HEK293 (cell line): Measurements from ENCODE around the gene ALOX12B.
A peak's percentile ranks its signal among the peaks of the same experiment; 100 is the strongest.

Source experiments
- BCL11B ChIP-seq: fragments of 450-650 bp; formaldehyde crosslinking; IDR thresholded peaks from 2 replicates; pipeline ENCODE4 v1.5.1; 2016; ENCODE audit warnings: low read depth, missing biosample characterization, missing genetic modification characterization
- EGR2 ChIP-seq: fragments of 450-650 bp; formaldehyde crosslinking; IDR thresholded peaks from 2 replicates; pipeline ENCODE4 v1.5.1; 2016; ENCODE audit warnings: low read depth, missing biosample characterization, missing genetic modification characterization
- KLF16 ChIP-seq: fragments of 450-650 bp; formaldehyde crosslinking; IDR thresholded peaks from 2 replicates; pipeline ENCODE4 v1.5.1; 2017; ENCODE audit warnings: missing biosample characterization, missing genetic modification characterization
- PRDM4 ChIP-seq: fragments of 450-650 bp; formaldehyde crosslinking; IDR thresholded peaks from 2 replicates; pipeline ENCODE4 v1.5.1; 2017; ENCODE audit warnings: missing biosample characterization, missing genetic modification characterization
- SP2 ChIP-seq: fragments of 450-650 bp; formaldehyde crosslinking; IDR thresholded peaks from 2 replicates; pipeline ENCODE4 v1.5.1; 2016; ENCODE audit warnings: missing biosample characterization, missing genetic modification characterization
- SP3 ChIP-seq: fragments of 450-650 bp; formaldehyde crosslinking; IDR thresholded peaks from 2 replicates; pipeline ENCODE4 v1.5.1; 2016; ENCODE audit warnings: missing biosample characterization, missing genetic modification characterization
- SP7 ChIP-seq: fragments of 450-650 bp; formaldehyde crosslinking; IDR thresholded peaks from 2 replicates; pipeline ENCODE4 v1.5.1; 2016; ENCODE audit warnings: missing biosample characterization, missing genetic modification characterization
- ZBTB11 ChIP-seq: fragments of 450-650 bp; formaldehyde crosslinking; conservative IDR thresholded peaks from 2 replicates; pipeline ENCODE4 v1.5.1; 2016; ENCODE audit warnings: low read depth, missing biosample characterization, missing genetic modification characterization
- ZBTB17 ChIP-seq: fragments of 450-650 bp; formaldehyde crosslinking; IDR thresholded peaks from 2 replicates; pipeline ENCODE4 v1.5.1; 2016; ENCODE audit warnings: missing biosample characterization, missing genetic modification characterization
- ZBTB20 ChIP-seq: fragments of 450-650 bp; formaldehyde crosslinking; IDR thresholded peaks from 2 replicates; pipeline ENCODE4 v1.5.1; 2016; ENCODE audit warnings: missing biosample characterization, missing genetic modification characterization
- ZBTB21 ChIP-seq: fragments of 450-650 bp; formaldehyde crosslinking; IDR thresholded peaks from 2 replicates; pipeline ENCODE4 v1.5.1; 2017; ENCODE audit warnings: missing biosample characterization, missing genetic modification characterization
- ZBTB7A ChIP-seq: fragments of 450-650 bp; formaldehyde crosslinking; IDR thresholded peaks from 2 replicates; pipeline ENCODE4 v1.5.1; 2016; ENCODE audit warnings: low read depth, missing biosample characterization, missing genetic modification characterization
- ZEB2 ChIP-seq: fragments of 450-650 bp; formaldehyde crosslinking; IDR thresholded peaks from 2 replicates; pipeline ENCODE4 v1.5.1; 2016; ENCODE audit warnings: missing biosample characterization, missing genetic modification characterization
- ZFHX2 ChIP-seq: fragments of 450-650 bp; formaldehyde crosslinking; conservative IDR thresholded peaks from 2 replicates; pipeline ENCODE4 v1.5.1; 2016; ENCODE audit warnings: missing biosample characterization, missing genetic modification characterization
- ZFP69B ChIP-seq: fragments of 450-650 bp; formaldehyde crosslinking; IDR thresholded peaks from 2 replicates; pipeline ENCODE4 v1.5.1; 2016; ENCODE audit warnings: missing biosample characterization, missing genetic modification characterization
- ZIC2 ChIP-seq: fragments of 450-650 bp; formaldehyde crosslinking; IDR thresholded peaks from 2 replicates; pipeline ENCODE4 v1.5.1; 2016; ENCODE audit warnings: missing biosample characterization, missing genetic modification characterization
- ZNF18 ChIP-seq: fragments of 450-650 bp; formaldehyde crosslinking; IDR thresholded peaks from 2 replicates; pipeline ENCODE4 v1.5.1; 2016; ENCODE audit warnings: missing biosample characterization, missing genetic modification characterization
- ZNF24 ChIP-seq: fragments of 450-650 bp; formaldehyde crosslinking; IDR thresholded peaks from 2 replicates; pipeline ENCODE4 v1.5.1; 2016; ENCODE audit warnings: missing biosample characterization, missing genetic modification characterization
- ZNF324 ChIP-seq: fragments of 450-650 bp; formaldehyde crosslinking; IDR thresholded peaks from 2 replicates; pipeline ENCODE4 v1.5.1; 2016; ENCODE audit warnings: missing biosample characterization, missing genetic modification characterization
- ZNF394 ChIP-seq: fragments of 450-650 bp; formaldehyde crosslinking; IDR thresholded peaks from 2 replicates; pipeline ENCODE4 v1.5.1; 2016; ENCODE audit warnings: missing biosample characterization, missing genetic modification characterization, mild to moderate bottlenecking, moderate library complexity, borderline replicate concordance
- ZNF433 ChIP-seq: fragments of 450-650 bp; formaldehyde crosslinking; IDR thresholded peaks from 2 replicates; pipeline ENCODE4 v1.5.1; 2016; ENCODE audit warnings: missing biosample characterization, missing genetic modification characterization, low read depth
- ZNF48 ChIP-seq: fragments of 450-650 bp; formaldehyde crosslinking; IDR thresholded peaks from 2 replicates; pipeline ENCODE4 v1.5.1; 2016; ENCODE audit warnings: missing biosample characterization, missing genetic modification characterization
- ZNF600 ChIP-seq: fragments of 450-650 bp; formaldehyde crosslinking; IDR thresholded peaks from 2 replicates; pipeline ENCODE4 v1.5.1; 2016; ENCODE audit warnings: missing biosample characterization, missing genetic modification characterization
- ZNF76 ChIP-seq: fragments of 450-650 bp; formaldehyde crosslinking; IDR thresholded peaks from 2 replicates; pipeline ENCODE4; 2016; ENCODE audit warnings: low read depth, missing biosample characterization, missing genetic modification characterization, borderline replicate concordance
- ZSCAN16 ChIP-seq: fragments of 450-650 bp; formaldehyde crosslinking; IDR thresholded peaks from 2 replicates; pipeline ENCODE4 v1.5.1; 2016; ENCODE audit warnings: missing biosample characterization, missing genetic modification characterization
- TF ChIP-seq, protein P1 (sequence below): fragments of 450-650 bp; formaldehyde crosslinking; IDR thresholded peaks from 2 replicates; pipeline ENCODE4 v1.5.1; 2016; ENCODE audit warnings: missing biosample characterization, missing genetic modification characterization
- TF ChIP-seq, protein P2 (sequence below): fragments of 450-650 bp; formaldehyde crosslinking; IDR thresholded peaks from 2 replicates; pipeline ENCODE4 v1.5.1; 2017; ENCODE audit warnings: missing biosample characterization, missing genetic modification characterization

Gene ALOX12B

DNA sequence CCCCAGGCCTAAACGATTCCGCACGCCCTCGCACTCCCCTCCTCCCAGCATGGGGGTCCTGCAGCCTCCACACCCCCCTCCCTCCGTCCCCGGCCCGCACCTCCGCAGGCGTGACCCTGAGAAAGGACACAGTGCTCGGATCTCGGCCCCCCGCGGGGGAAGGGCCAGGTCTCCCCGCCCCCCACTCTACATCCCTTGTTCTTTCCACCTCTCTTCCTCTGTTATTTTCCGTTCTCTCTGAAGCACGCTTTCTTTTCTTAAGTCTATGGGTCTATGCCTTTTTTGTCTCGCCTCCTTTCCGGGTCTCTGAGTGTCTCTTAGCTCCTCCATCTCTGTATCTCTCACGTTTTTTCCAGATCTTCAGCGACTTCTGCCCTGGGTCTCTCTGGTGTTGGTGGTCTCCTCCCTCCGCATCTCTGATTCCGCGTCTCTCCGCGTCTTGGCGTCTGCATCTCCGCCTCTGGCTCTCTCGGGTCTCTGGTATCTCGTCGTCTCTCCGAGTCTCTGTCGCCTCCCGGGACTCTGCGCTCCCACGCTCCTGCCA is 38.5 kb upstream of the ALOX12B start (continued):
- TF ChIP-seq ZIC2 (tag by site-specific recombination) (peak; percentile 83), ZNF76 (tag by site-specific recombination) (peak; percentile 28; the same call in 1 of the 2 replicates), ZBTB7A (tag by site-specific recombination) (peak; percentile 71; the same call in 1 of the 2 replicates), SP2 (peak; percentile 80), ZNF394 (tag by site-specific recombination) (no peak; the same call in 1 of the 2 replicates), ZBTB21 (no peak), ZBTB17 (tag by site-specific recombination) (peak; percentile 88), ZNF24 (tag by site-specific recombination) (peak; percentile 55), EGR2 (tag by site-specific recombination) (peak; percentile 31; the same call in 1 of the 2 replicates), SP7 (peak; percentile 58), ZFHX2 (tag by site-specific recombination) (peak; percentile 87), ZBTB20 (tag by site-specific recombination) (peak; percentile 90), ZBTB11 (0 out of 2 replicates have a peak, but pooled peaks have one; percentile 6), ZFP69B (no peak; the same call in 1 of the 2 replicates), ZNF48 (tag by site-specific recombination) (peak; percentile 98), KLF16 (0 out of 2 replicates have a peak, but pooled peaks have one; percentile 0), ZNF324 (tag by site-specific recombination) (peak; percentile 50; the same call in 1 of the 2 replicates), ZNF18 (tag by site-specific recombination) (no peak), ZNF600 (tag by site-specific recombination) (peak; percentile 36; the same call in 1 of the 2 replicates), ZEB2 (tag by site-specific recombination) (peak; percentile 73), ZNF433 (tag by site-specific recombination) (no peak), SP3 (tag by site-specific recombination) (peak; percentile 63), PRDM4 (tag by site-specific recombination) (0 out of 2 replicates have a peak, but pooled peaks have one; percentile 6), ZSCAN16 (tag by site-specific recombination) (peak; percentile 60; the same call in 1 of the 2 replicates), BCL11B (tag by site-specific recombination) (peak; percentile 23; the same call in 1 of the 2 replicates)
- TF ChIP-seq, protein P1, sequence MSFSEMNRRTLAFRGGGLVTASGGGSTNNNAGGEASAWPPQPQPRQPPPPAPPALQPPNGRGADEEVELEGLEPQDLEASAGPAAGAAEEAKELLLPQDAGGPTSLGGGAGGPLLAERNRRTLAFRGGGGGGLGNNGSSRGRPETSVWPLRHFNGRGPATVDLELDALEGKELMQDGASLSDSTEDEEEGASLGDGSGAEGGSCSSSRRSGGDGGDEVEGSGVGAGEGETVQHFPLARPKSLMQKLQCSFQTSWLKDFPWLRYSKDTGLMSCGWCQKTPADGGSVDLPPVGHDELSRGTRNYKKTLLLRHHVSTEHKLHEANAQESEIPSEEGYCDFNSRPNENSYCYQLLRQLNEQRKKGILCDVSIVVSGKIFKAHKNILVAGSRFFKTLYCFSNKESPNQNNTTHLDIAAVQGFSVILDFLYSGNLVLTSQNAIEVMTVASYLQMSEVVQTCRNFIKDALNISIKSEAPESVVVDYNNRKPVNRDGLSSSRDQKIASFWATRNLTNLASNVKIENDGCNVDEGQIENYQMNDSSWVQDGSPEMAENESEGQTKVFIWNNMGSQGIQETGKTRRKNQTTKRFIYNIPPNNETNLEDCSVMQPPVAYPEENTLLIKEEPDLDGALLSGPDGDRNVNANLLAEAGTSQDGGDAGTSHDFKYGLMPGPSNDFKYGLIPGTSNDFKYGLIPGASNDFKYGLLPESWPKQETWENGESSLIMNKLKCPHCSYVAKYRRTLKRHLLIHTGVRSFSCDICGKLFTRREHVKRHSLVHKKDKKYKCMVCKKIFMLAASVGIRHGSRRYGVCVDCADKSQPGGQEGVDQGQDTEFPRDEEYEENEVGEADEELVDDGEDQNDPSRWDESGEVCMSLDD = peak; percentile 92
- TF ChIP-seq, protein P2, sequence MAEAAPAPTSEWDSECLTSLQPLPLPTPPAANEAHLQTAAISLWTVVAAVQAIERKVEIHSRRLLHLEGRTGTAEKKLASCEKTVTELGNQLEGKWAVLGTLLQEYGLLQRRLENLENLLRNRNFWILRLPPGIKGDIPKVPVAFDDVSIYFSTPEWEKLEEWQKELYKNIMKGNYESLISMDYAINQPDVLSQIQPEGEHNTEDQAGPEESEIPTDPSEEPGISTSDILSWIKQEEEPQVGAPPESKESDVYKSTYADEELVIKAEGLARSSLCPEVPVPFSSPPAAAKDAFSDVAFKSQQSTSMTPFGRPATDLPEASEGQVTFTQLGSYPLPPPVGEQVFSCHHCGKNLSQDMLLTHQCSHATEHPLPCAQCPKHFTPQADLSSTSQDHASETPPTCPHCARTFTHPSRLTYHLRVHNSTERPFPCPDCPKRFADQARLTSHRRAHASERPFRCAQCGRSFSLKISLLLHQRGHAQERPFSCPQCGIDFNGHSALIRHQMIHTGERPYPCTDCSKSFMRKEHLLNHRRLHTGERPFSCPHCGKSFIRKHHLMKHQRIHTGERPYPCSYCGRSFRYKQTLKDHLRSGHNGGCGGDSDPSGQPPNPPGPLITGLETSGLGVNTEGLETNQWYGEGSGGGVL (tag by site-specific recombination) = peak; percentile 72
